Measurements from ENCODE around the gene FAM24A.

- TF ChIP-seq CTCF (IDR thresholded peaks at IDR 0.05) (no peak), POLR2A (IDR thresholded peaks at IDR 0.05) (no peak)
These were observed 52.0 kb downstream of the FAM24A start for GRCh38 chr10:122962405-122962804.

All from lower leg skin (tissue), 3 donors.